ENCODE measurements around the gene LY6G5B. TPM values are rescaled to one million over a fixed set of nuclear protein-coding genes. Genes with fewer than 3 reads are reported as not detected.
A peak's percentile ranks its signal among the peaks of the same experiment; 100 is the strongest.

The LY6G5B gene
- polyA plus RNA-seq, 1 of the 3 experiments (the other 2 are of a cell fraction) = 12.7 TPM

DNA sequence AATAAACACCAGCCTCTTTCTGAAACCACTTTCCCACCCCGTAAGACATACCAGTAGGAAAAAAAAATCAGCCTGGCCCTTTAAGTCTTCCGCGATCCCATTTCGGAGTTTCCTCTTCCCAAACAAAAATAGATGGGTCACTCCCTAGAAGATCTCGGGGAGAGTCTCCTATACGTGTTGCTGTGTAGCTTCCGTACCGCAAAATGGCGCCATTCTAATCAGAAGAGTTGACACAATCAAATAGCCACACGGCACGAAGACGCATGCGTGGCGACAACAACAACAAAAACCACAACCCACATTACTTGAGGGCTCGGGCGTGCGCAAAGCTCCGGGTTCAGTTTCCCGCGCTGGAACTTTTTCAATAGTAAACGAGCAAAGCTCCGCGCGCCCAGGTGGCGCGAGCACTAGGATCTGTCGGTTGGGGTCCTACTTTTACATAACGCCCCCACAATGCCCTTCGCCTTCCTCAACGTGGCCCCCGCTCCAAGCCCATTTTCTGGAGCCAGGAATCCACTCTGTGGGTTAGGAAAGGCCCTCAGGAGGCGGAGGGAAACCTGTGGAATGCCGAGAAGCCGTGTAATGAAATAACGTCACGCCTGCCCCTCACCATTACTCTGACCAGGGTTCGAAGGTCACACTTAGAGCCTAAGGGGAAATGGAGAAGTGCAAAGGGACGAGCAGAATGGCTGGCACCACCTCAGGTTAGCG lies 4.8 kb upstream of the LY6G5B start, which contains the start of gene GPANK1 (continued):
- TF ChIP-seq, protein P1, sequence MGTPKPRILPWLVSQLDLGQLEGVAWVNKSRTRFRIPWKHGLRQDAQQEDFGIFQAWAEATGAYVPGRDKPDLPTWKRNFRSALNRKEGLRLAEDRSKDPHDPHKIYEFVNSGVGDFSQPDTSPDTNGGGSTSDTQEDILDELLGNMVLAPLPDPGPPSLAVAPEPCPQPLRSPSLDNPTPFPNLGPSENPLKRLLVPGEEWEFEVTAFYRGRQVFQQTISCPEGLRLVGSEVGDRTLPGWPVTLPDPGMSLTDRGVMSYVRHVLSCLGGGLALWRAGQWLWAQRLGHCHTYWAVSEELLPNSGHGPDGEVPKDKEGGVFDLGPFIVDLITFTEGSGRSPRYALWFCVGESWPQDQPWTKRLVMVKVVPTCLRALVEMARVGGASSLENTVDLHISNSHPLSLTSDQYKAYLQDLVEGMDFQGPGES (IDR thresholded peaks at IDR 0.05; ENCODE audit: low read depth, low read length) = no peak
- TF ChIP-seq MEF2A (IDR thresholded peaks at IDR 0.05; ENCODE audit: borderline replicate concordance, low read depth) = no peak
- no peak for TF ChIP-seq JUND (IDR thresholded peaks at IDR 0.05)
- TF ChIP-seq GABPA (IDR thresholded peaks at IDR 0.05; ENCODE audit: low read depth) = no peak
- TF ChIP-seq, protein P2, sequence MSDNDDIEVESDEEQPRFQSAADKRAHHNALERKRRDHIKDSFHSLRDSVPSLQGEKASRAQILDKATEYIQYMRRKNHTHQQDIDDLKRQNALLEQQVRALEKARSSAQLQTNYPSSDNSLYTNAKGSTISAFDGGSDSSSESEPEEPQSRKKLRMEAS (IDR thresholded peaks at IDR 0.05; ENCODE audit: low read depth) = peak; percentile 63
- TF ChIP-seq SIN3A (IDR thresholded peaks at IDR 0.05; ENCODE audit: borderline replicate concordance, low read depth, low read length) = peak; percentile 75; the same call in 1 of the 2 replicates
- TF ChIP-seq, protein P3, sequence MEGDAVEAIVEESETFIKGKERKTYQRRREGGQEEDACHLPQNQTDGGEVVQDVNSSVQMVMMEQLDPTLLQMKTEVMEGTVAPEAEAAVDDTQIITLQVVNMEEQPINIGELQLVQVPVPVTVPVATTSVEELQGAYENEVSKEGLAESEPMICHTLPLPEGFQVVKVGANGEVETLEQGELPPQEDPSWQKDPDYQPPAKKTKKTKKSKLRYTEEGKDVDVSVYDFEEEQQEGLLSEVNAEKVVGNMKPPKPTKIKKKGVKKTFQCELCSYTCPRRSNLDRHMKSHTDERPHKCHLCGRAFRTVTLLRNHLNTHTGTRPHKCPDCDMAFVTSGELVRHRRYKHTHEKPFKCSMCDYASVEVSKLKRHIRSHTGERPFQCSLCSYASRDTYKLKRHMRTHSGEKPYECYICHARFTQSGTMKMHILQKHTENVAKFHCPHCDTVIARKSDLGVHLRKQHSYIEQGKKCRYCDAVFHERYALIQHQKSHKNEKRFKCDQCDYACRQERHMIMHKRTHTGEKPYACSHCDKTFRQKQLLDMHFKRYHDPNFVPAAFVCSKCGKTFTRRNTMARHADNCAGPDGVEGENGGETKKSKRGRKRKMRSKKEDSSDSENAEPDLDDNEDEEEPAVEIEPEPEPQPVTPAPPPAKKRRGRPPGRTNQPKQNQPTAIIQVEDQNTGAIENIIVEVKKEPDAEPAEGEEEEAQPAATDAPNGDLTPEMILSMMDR (IDR thresholded peaks at IDR 0.05) = no peak
- peak; percentile 94 for TF ChIP-seq YY1 (IDR thresholded peaks at IDR 0.05; ENCODE audit: low read depth)
- TF ChIP-seq NFIC (IDR thresholded peaks at IDR 0.05; ENCODE audit: borderline replicate concordance) = no peak

DNA sequence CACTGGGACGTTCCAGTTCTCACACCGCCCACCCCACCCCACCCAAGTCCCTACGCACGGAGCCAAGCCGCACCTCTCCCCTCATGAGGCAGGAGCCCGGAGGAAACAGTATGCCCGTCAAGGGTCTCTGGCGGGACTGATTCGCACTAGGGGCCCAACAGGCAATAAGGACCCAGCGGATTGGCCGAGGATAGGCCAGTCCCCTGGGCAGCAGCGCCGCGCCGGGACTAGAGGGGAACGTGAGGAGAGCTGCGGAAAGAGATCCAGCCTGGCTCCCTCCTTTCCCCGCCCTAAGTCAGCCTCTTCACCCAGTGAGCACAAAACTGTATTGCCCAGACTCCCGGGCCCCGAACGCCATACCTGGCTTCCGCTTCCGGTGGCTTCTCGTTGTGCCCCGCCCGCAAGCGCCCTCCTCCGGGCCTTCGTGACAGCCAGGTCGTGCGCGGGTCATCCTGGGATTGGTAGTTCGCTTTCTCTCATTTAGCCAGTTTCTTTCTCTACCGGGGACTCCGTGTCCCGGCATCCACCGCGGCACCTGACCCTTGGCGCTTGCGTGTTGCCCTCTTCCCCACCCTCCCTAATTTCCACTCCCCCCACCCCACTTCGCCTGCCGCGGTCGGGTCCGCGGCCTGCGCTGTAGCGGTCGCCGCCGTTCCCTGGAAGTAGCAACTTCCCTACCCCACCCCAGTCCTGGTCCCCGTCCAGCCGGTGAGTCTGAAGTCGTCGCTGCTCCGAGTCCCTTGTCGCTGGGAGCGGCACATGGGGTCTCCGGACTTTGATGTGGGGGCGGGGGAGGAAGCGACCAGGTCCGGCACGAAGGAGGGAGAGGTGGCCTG lies 4.1 kb upstream of the LY6G5B start, which contains the start of gene CSNK2B:
TSS of gene CSNK2B (plus strand) at position 580 of the 836 bp plus-strand sequence. CDS start 752 bp downstream, outside the sequence.
- CTCF ChIA-PET = interaction anchor here (1.0 to 2.8 kb wide), 4 partner anchors 12 to 173 kb away, joined by 3 to 10 read pairs (median 4); partner anchors contain the start of gene BAG6
- H3F3A ChIP-seq (replicated peaks; ENCODE audit: insufficient read depth) = peaks cover 24% of the 10 kb centered on the region
- TF ChIP-seq, protein P2 (IDR thresholded peaks at IDR 0.05; ENCODE audit: low read depth) = peak; percentile 72
- no peak for TF ChIP-seq RFX5 (IDR thresholded peaks at IDR 0.05; ENCODE audit: low read length)
- TF ChIP-seq CHD2 (IDR thresholded peaks at IDR 0.05; ENCODE audit: low read length, partially characterized antibody) = peak; percentile 82
- no peak for TF ChIP-seq FOSL2 (IDR thresholded peaks at IDR 0.05; ENCODE audit: borderline replicate concordance, low read depth)
- TF ChIP-seq, protein P4, sequence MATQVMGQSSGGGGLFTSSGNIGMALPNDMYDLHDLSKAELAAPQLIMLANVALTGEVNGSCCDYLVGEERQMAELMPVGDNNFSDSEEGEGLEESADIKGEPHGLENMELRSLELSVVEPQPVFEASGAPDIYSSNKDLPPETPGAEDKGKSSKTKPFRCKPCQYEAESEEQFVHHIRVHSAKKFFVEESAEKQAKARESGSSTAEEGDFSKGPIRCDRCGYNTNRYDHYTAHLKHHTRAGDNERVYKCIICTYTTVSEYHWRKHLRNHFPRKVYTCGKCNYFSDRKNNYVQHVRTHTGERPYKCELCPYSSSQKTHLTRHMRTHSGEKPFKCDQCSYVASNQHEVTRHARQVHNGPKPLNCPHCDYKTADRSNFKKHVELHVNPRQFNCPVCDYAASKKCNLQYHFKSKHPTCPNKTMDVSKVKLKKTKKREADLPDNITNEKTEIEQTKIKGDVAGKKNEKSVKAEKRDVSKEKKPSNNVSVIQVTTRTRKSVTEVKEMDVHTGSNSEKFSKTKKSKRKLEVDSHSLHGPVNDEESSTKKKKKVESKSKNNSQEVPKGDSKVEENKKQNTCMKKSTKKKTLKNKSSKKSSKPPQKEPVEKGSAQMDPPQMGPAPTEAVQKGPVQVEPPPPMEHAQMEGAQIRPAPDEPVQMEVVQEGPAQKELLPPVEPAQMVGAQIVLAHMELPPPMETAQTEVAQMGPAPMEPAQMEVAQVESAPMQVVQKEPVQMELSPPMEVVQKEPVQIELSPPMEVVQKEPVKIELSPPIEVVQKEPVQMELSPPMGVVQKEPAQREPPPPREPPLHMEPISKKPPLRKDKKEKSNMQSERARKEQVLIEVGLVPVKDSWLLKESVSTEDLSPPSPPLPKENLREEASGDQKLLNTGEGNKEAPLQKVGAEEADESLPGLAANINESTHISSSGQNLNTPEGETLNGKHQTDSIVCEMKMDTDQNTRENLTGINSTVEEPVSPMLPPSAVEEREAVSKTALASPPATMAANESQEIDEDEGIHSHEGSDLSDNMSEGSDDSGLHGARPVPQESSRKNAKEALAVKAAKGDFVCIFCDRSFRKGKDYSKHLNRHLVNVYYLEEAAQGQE (IDR thresholded peaks at IDR 0.05; ENCODE audit: low read depth, low read length) = no peak
- no peak for TF ChIP-seq JUND (IDR thresholded peaks at IDR 0.05)
- no peak for TF ChIP-seq MEF2A (IDR thresholded peaks at IDR 0.05; ENCODE audit: borderline replicate concordance, low read depth)
- peak; percentile 15; the same call in 1 of the 2 replicates for TF ChIP-seq TCF12 (IDR thresholded peaks at IDR 0.05)
- no peak for TF ChIP-seq FOXM1 (IDR thresholded peaks at IDR 0.05; ENCODE audit: low read depth)
- peak in 1 of 2 experiments; percentile 5; a peak in 1 of 4 replicates for TF ChIP-seq EP300 (IDR thresholded peaks at IDR 0.05; ENCODE audit: borderline replicate concordance in 1 of 2, low read depth in 1 of 2, low read length in 1 of 2)
- TF ChIP-seq, protein P1 (IDR thresholded peaks at IDR 0.05; ENCODE audit: low read depth, low read length) = no peak
- no peak for TF ChIP-seq RCOR1 (IDR thresholded peaks at IDR 0.05; ENCODE audit: low read length)
- TF ChIP-seq MXI1 (IDR thresholded peaks at IDR 0.05; ENCODE audit: low read depth, low read length) = peak; percentile 44; the same call in 1 of the 2 replicates
- TF ChIP-seq FOXJ3 (CRISPR knock-in tag; IDR thresholded peaks at IDR 0.05) = peak; percentile 18; the same call in 1 of the 2 replicates

More for the DNA sequence above, 4.1 kb upstream of the LY6G5B start, which contains the start of gene CSNK2B:
- WGBS (ENCODE audit: low lambda C conversion rate) = under 1% methylated on average over 45 of the region's 63 CpGs
- Histone ChIP-seq H4K20me1 (ENCODE audit: insufficient read depth) (no peaks in the 10 kb centered on the region), H3K27me3 (ENCODE audit: insufficient read depth) (no peaks in the 10 kb centered on the region), H3K27ac (ENCODE audit: low read depth in 2 of 2, low read length in 1 of 2) (peak within 1 kb of the TSS; percentile 87 to 92), H3K4me1 (ENCODE audit: control insufficient read depth in 1 of 2, insufficient read depth in 2 of 2, low read depth in 1 of 2, low read length in 1 of 2) (peaks cover 17 to 18% of the 10 kb centered on the region in 2 experiments; a peak in 3 of 4 replicates), H3K36me3 (replicated peaks in 1 of 2; ENCODE audit: control insufficient read depth in 1 of 2, insufficient read depth in 2 of 2, low read length in 1 of 2) (peaks cover 41 to 48% of the 10 kb centered on the region in 2 experiments), H3K9me2 (no peaks in the 10 kb centered on the region), H3K79me2 (ENCODE audit: insufficient read depth) (peaks cover 70% of the 10 kb centered on the region), H3K4me3 (ENCODE audit: low read depth in 2 of 2, low read length in 1 of 2) (peak within 1 kb of the TSS; percentile 86 to 89), H3K4me2 (peak within 1 kb of the TSS; percentile 97), H2AFZ (ENCODE audit: low read depth) (peak within 1 kb of the TSS; percentile 58), H3K9me3 (no peaks in the 10 kb centered on the region), H3K9ac (peak within 1 kb of the TSS; percentile 92)
- POLR2A ChIA-PET = interaction anchor here (0.6 to 1.8 kb wide), 8 partner anchors 9 to 1306 kb away, joined by 3 to 20 read pairs (median 3); partner anchors contain the start of genes AGPAT1, BAG6, EHMT2 and LSM2
- DNase-seq = peak; percentile 96

Data from SK-N-SH (cell line).